ENCODE results near the gene CEP112. TPM values are rescaled to one million over a fixed set of nuclear protein-coding genes. Genes with fewer than 3 reads are reported as not detected.

CEP112 gene
- total RNA-seq, 1 experiment from 2014 or later: 9.5 TPM

GRCh38 chr17:65593855-65594845, 597.8 kb downstream of the CEP112 start:
- Histone ChIP-seq H3K9me3 (ENCODE audit: control insufficient read depth, insufficient read depth, low read depth, low read length) (no peaks in the 10 kb centered on the region), H3K27me3 (ENCODE audit: control insufficient read depth, insufficient read depth, low read length) (no peaks in the 10 kb centered on the region), H3K27ac (ENCODE audit: low read length) (no peak overlapping the region), H3K36me3 (ENCODE audit: control insufficient read depth, insufficient read depth, low read length) (no peaks in the 10 kb centered on the region), H3K4me1 (ENCODE audit: control insufficient read depth, insufficient read depth, low read length) (no peaks in the 10 kb centered on the region), H3K4me3 (ENCODE audit: low read depth in 2 of 2, low read length in 2 of 2) (no peak overlapping the region)
- in situ Hi-C loops (cut with HindIII; ENCODE audit: low pct_unique_long_range_greater_than_20kb, low sequenced_read_pairs): no loop called here
- BruUV-seq (replicated peaks): no TSS peak
- ATAC-seq: no peak
- intact Hi-C loops (cut with micrococcal nuclease; ENCODE audit: unreplicated experiment): no loop called here
- TF ChIP-seq, protein P1, sequence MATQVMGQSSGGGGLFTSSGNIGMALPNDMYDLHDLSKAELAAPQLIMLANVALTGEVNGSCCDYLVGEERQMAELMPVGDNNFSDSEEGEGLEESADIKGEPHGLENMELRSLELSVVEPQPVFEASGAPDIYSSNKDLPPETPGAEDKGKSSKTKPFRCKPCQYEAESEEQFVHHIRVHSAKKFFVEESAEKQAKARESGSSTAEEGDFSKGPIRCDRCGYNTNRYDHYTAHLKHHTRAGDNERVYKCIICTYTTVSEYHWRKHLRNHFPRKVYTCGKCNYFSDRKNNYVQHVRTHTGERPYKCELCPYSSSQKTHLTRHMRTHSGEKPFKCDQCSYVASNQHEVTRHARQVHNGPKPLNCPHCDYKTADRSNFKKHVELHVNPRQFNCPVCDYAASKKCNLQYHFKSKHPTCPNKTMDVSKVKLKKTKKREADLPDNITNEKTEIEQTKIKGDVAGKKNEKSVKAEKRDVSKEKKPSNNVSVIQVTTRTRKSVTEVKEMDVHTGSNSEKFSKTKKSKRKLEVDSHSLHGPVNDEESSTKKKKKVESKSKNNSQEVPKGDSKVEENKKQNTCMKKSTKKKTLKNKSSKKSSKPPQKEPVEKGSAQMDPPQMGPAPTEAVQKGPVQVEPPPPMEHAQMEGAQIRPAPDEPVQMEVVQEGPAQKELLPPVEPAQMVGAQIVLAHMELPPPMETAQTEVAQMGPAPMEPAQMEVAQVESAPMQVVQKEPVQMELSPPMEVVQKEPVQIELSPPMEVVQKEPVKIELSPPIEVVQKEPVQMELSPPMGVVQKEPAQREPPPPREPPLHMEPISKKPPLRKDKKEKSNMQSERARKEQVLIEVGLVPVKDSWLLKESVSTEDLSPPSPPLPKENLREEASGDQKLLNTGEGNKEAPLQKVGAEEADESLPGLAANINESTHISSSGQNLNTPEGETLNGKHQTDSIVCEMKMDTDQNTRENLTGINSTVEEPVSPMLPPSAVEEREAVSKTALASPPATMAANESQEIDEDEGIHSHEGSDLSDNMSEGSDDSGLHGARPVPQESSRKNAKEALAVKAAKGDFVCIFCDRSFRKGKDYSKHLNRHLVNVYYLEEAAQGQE (IDR thresholded peaks at IDR 0.05; ENCODE audit: insufficient read depth in 1 of 2, low read depth in 2 of 2, low read length in 1 of 2): no peak
- TF ChIP-seq POLR2AphosphoS5 (IDR thresholded peaks at IDR 0.05; ENCODE audit: low read depth, low read length): no peak
- no peak for TF ChIP-seq CTCF (IDR thresholded peaks at IDR 0.05)
- no peak for TF ChIP-seq SIN3A (IDR thresholded peaks at IDR 0.05; ENCODE audit: borderline replicate concordance, insufficient read depth, low read depth, low read length)
- no peak for TF ChIP-seq TCF7L2 (IDR thresholded peaks at IDR 0.05; ENCODE audit: low read depth, low read length)
- ChIA-PET CTCF (no interaction called here), POLR2A (no interaction called here)
- DNase-seq (ENCODE audit: low read depth, low spot score): no peak

- DNase-seq (ENCODE audit: low read depth, low spot score): no peak
- Histone ChIP-seq H3K4me1 (ENCODE audit: control insufficient read depth, insufficient read depth, low read length) (no peaks in the 10 kb centered on the region), H3K9me3 (ENCODE audit: control insufficient read depth, insufficient read depth, low read depth, low read length) (no peaks in the 10 kb centered on the region), H3K4me3 (ENCODE audit: low read depth in 2 of 2, low read length in 2 of 2) (no peak overlapping the region), H3K36me3 (ENCODE audit: control insufficient read depth, insufficient read depth, low read length) (no peaks in the 10 kb centered on the region), H3K27ac (ENCODE audit: low read length) (no peak overlapping the region), H3K27me3 (ENCODE audit: control insufficient read depth, insufficient read depth, low read length) (no peaks in the 10 kb centered on the region)
- CTCF ChIA-PET: no interaction called here
- BruUV-seq (replicated peaks): no TSS peak
- intact Hi-C loops (cut with micrococcal nuclease; ENCODE audit: unreplicated experiment): no loop called here
- in situ Hi-C loops (cut with HindIII; ENCODE audit: low pct_unique_long_range_greater_than_20kb, low sequenced_read_pairs): no loop called here
- TF ChIP-seq, protein P1 (IDR thresholded peaks at IDR 0.05; ENCODE audit: insufficient read depth in 1 of 2, low read depth in 2 of 2, low read length in 1 of 2): no peak
- TF ChIP-seq POLR2AphosphoS5 (IDR thresholded peaks at IDR 0.05; ENCODE audit: low read depth, low read length) (no peak), TCF7L2 (IDR thresholded peaks at IDR 0.05; ENCODE audit: low read depth, low read length) (no peak), CTCF (IDR thresholded peaks at IDR 0.05) (no peak), SIN3A (IDR thresholded peaks at IDR 0.05; ENCODE audit: borderline replicate concordance, insufficient read depth, low read depth, low read length) (no peak)
- POLR2A ChIA-PET: no interaction called here
- ATAC-seq: no peak
Observed at GRCh38 chr17:65593092-65593854, 598.7 kb downstream of the CEP112 start.
